ENCODE results near the gene CAMP.
"Not testable (repeated sequence)": the region's sequence is repeated elsewhere in the genome, so short reads cannot be mapped to it uniquely, and the experiment has no call there.

CAMP gene

GRCh38 chr3:48189321-48189720 is 34.0 kb upstream of the CAMP start:
- H3K9ac ChIP-seq (ENCODE audit: low read depth, low read length), result no peak overlapping the region
- no peaks in the 10 kb centered on the region for H3K9me3 ChIP-seq (replicated peaks; ENCODE audit: low read length)
- no peaks in the 10 kb centered on the region for H3K36me3 ChIP-seq (ENCODE audit: insufficient read depth, low read length)
- no peak overlapping the region for H3K4me2 ChIP-seq (ENCODE audit: low read length)
- H3K27me3 ChIP-seq (ENCODE audit: control insufficient read depth, insufficient read depth, low read length), result peaks cover 6% of the 10 kb centered on the region
- peaks cover 11% of the 10 kb centered on the region for H3K4me1 ChIP-seq (ENCODE audit: control insufficient read depth, insufficient read depth, low read length)
- H3K4me3 ChIP-seq (ENCODE audit: low read length), result no peak overlapping the region

- Histone ChIP-seq H3K4me1 (ENCODE audit: control insufficient read depth, insufficient read depth, low read length) (peaks cover 11% of the 10 kb centered on the region), H3K27me3 (ENCODE audit: control insufficient read depth, insufficient read depth, low read length) (peaks cover 6% of the 10 kb centered on the region), H3K9me3 (replicated peaks; ENCODE audit: low read length) (no peaks in the 10 kb centered on the region), H3K36me3 (ENCODE audit: insufficient read depth, low read length) (no peaks in the 10 kb centered on the region), H3K4me3 (ENCODE audit: low read length) (no peak overlapping the region), H3K4me2 (ENCODE audit: low read length) (no peak overlapping the region), H3K9ac (ENCODE audit: low read depth, low read length) (no peak overlapping the region)
Measured at GRCh38 chr3:48190911-48191310, 32.4 kb upstream of the CAMP start.

- no peak overlapping the region for H3K4me2 ChIP-seq (ENCODE audit: low read length)
- peaks cover 6% of the 10 kb centered on the region for H3K27me3 ChIP-seq (ENCODE audit: control insufficient read depth, insufficient read depth, low read length)
- no peak overlapping the region for H3K9ac ChIP-seq (ENCODE audit: low read depth, low read length)
- no peaks in the 10 kb centered on the region for H3K9me3 ChIP-seq (replicated peaks; ENCODE audit: low read length)
- no peak overlapping the region for H3K4me3 ChIP-seq (ENCODE audit: low read length)
- no peaks in the 10 kb centered on the region for H3K4me1 ChIP-seq (ENCODE audit: control insufficient read depth, insufficient read depth, low read length)
- H3K36me3 ChIP-seq (ENCODE audit: insufficient read depth, low read length), result no peaks in the 10 kb centered on the region
Measured at GRCh38 chr3:48194446-48195071, 28.7 kb upstream of the CAMP start.

- Histone ChIP-seq H3K9ac (ENCODE audit: low read depth, low read length) (no peak overlapping the region), H3K27me3 (ENCODE audit: control insufficient read depth, insufficient read depth, low read length) (peaks cover 6% of the 10 kb centered on the region), H3K4me2 (ENCODE audit: low read length) (no peak overlapping the region), H3K4me1 (ENCODE audit: control insufficient read depth, insufficient read depth, low read length) (no peaks in the 10 kb centered on the region), H3K9me3 (replicated peaks; ENCODE audit: low read length) (no peaks in the 10 kb centered on the region), H3K36me3 (ENCODE audit: insufficient read depth, low read length) (no peaks in the 10 kb centered on the region), H3K4me3 (ENCODE audit: low read length) (no peak overlapping the region)
Measured at GRCh38 chr3:48196611-48197010, 26.7 kb upstream of the CAMP start.

DNA sequence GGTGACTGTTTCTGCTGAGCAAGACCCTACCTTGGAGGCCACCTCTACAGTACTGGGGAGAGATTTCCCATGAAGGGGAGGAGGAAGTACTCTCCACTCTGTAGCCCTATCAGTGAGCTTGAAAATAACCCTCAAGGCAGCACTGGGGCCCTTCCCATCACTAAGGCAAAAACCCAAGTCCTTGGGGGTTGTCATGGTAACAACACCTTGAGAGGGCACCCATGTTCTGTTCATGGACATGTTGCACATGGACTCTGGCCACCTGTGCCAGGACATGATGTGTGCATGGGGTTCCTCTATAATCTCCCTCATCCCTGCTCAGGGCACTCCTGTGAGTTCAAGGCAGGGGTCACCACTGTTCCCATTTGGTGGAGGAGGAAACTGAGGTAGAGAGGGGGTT is 24.2 kb upstream of the CAMP start:
- no peak overlapping the region for H3K4me3 ChIP-seq (ENCODE audit: low read length)
- H3K4me1 ChIP-seq (ENCODE audit: control insufficient read depth, insufficient read depth, low read length), result no peaks in the 10 kb centered on the region
- no peaks in the 10 kb centered on the region for H3K36me3 ChIP-seq (ENCODE audit: insufficient read depth, low read length)
- no peak overlapping the region for H3K9ac ChIP-seq (ENCODE audit: low read depth, low read length)
- no peak overlapping the region for H3K4me2 ChIP-seq (ENCODE audit: low read length)
- no peaks in the 10 kb centered on the region for H3K9me3 ChIP-seq (replicated peaks; ENCODE audit: low read length)
- H3K27me3 ChIP-seq (ENCODE audit: control insufficient read depth, insufficient read depth, low read length), result peaks cover 2% of the 10 kb centered on the region

DNA sequence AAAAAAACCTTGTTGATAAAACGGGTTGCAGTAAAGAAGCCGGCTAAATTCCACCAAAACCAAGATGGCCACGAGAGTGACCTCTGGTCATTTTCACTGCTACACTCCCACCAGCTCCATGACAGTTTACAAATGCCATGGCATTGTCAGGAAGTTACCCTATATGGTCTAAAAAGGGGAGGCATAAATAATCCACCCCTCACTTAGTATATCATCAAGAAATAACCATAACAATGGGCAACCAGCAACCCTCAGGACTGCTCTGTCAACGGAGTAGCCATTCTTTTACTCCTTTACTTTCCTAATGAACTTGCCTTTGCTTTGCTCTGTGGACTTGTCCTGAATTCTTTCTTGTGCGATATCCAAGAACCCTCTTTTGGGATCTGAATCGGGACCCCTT is 20.7 kb upstream of the CAMP start:
- Histone ChIP-seq H3K9ac (ENCODE audit: low read depth, low read length) (no peak overlapping the region), H3K4me1 (ENCODE audit: control insufficient read depth, insufficient read depth, low read length) (no peaks in the 10 kb centered on the region), H3K27me3 (ENCODE audit: control insufficient read depth, insufficient read depth, low read length) (no peaks in the 10 kb centered on the region), H3K4me2 (ENCODE audit: low read length) (no peak overlapping the region), H3K4me3 (ENCODE audit: low read length) (no peak overlapping the region), H3K36me3 (ENCODE audit: insufficient read depth, low read length) (no peaks in the 10 kb centered on the region), H3K9me3 (replicated peaks; ENCODE audit: low read length) (no peaks in the 10 kb centered on the region)

DNA sequence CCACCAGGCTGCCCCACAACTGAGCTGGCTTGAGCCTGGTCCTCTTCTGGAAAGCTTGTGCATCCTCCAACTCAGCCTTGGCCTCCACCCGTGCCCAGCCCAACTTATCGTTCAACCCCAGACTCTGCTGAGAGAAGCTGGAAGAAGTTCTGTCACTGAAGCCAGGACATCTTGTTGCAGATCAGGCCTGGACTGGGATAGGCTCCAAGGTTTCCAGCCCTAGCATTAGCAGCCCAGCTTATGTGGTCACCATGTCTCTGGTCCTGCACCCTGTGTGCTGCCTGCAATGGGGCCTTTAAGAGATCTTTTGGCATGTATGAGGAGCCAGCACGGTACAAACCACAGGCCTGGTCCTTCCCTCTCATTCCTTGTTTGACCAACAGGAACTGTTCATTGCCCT is 15.2 kb upstream of the CAMP start:
- Histone ChIP-seq H3K9me3 (replicated peaks; ENCODE audit: low read length) (no peaks in the 10 kb centered on the region), H3K9ac (ENCODE audit: low read depth, low read length) (no peak overlapping the region), H3K36me3 (ENCODE audit: insufficient read depth, low read length) (no peaks in the 10 kb centered on the region), H3K4me3 (ENCODE audit: low read length) (no peak overlapping the region), H3K27me3 (ENCODE audit: control insufficient read depth, insufficient read depth, low read length) (no peaks in the 10 kb centered on the region), H3K4me2 (ENCODE audit: low read length) (no peak overlapping the region), H3K4me1 (ENCODE audit: control insufficient read depth, insufficient read depth, low read length) (no peaks in the 10 kb centered on the region)

GRCh38 chr3:48209445-48209844 is 13.8 kb upstream of the CAMP start:
- Histone ChIP-seq H3K4me3 (ENCODE audit: low read length) (no peak overlapping the region), H3K27me3 (ENCODE audit: control insufficient read depth, insufficient read depth, low read length) (no peaks in the 10 kb centered on the region), H3K9me3 (replicated peaks; ENCODE audit: low read length) (no peaks in the 10 kb centered on the region), H3K36me3 (ENCODE audit: insufficient read depth, low read length) (no peaks in the 10 kb centered on the region), H3K9ac (ENCODE audit: low read depth, low read length) (no peak overlapping the region), H3K4me1 (ENCODE audit: control insufficient read depth, insufficient read depth, low read length) (no peaks in the 10 kb centered on the region), H3K4me2 (ENCODE audit: low read length) (no peak overlapping the region)

- not testable (repeated sequence) for H3K4me1 ChIP-seq (ENCODE audit: control insufficient read depth, insufficient read depth, low read length); H3K9me3 ChIP-seq (replicated peaks; ENCODE audit: low read length); H3K9ac ChIP-seq (ENCODE audit: low read depth, low read length); H3K27me3 ChIP-seq (ENCODE audit: control insufficient read depth, insufficient read depth, low read length); H3K36me3 ChIP-seq (ENCODE audit: insufficient read depth, low read length); H3K4me3 ChIP-seq (ENCODE audit: low read length); H3K4me2 ChIP-seq (ENCODE audit: low read length)
Measured at GRCh38 chr3:48210534-48210933, 12.8 kb upstream of the CAMP start.

GRCh38 chr3:48211776-48212175 is 11.5 kb upstream of the CAMP start:
- not testable (repeated sequence) for H3K36me3 ChIP-seq (ENCODE audit: insufficient read depth, low read length); H3K4me2 ChIP-seq (ENCODE audit: low read length); H3K9ac ChIP-seq (ENCODE audit: low read depth, low read length); H3K4me1 ChIP-seq (ENCODE audit: control insufficient read depth, insufficient read depth, low read length); H3K4me3 ChIP-seq (ENCODE audit: low read length); H3K9me3 ChIP-seq (replicated peaks; ENCODE audit: low read length)
- H3K27me3 ChIP-seq (ENCODE audit: control insufficient read depth, insufficient read depth, low read length), result peaks cover 21% of the 10 kb centered on the region

DNA sequence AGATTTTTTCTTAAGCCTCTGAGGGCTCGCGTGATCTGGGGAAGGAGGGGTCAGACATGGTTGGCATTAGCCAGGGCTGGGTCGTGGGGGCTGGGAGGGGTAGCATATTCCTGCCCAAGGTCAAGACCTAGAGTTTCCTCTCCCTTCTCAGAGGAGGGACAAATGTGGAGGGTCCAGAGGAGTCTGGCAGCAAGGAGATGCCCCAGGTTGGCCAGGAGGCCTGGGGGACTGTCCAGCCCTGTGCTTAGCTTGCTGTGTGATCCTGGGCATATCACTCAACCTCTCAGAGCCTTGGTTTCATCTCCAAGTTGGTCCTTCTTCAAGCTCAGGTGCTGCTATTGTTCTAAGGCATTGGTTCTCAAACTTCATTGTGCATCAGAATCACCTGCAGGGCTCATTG is 9.1 kb upstream of the CAMP start:
- H3K9me3 ChIP-seq (replicated peaks; ENCODE audit: low read length), result no peaks in the 10 kb centered on the region
- H3K4me3 ChIP-seq (ENCODE audit: low read length), result no peak overlapping the region
- no peaks in the 10 kb centered on the region for H3K4me1 ChIP-seq (ENCODE audit: control insufficient read depth, insufficient read depth, low read length)
- H3K9ac ChIP-seq (ENCODE audit: low read depth, low read length), result no peak overlapping the region
- H3K27me3 ChIP-seq (ENCODE audit: control insufficient read depth, insufficient read depth, low read length), result peaks cover 37% of the 10 kb centered on the region
- H3K4me2 ChIP-seq (ENCODE audit: low read length), result no peak overlapping the region
- H3K36me3 ChIP-seq (ENCODE audit: insufficient read depth, low read length), result no peaks in the 10 kb centered on the region

DNA sequence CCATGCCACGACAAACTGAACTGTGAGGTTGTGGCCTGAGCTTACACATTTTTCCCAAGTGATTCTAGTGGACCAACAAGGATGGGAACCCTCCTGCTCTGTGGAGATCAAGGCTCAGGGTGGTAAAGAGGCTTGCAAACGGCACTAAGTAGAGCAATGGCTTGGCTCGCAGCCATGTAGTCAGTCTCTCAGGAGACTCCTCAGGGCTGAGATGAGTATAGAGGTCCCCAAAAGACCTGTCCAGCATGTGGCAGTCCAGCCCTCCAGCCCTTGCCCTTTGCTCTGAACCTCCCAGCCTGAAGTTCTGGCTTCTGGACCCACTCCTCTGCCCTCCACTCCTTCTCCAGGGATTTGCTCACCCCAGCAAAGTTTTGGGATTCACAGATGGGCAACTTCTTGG is 8.3 kb upstream of the CAMP start:
- Histone ChIP-seq H3K9ac (ENCODE audit: low read depth, low read length) (no peak overlapping the region), H3K27me3 (ENCODE audit: control insufficient read depth, insufficient read depth, low read length) (peaks cover 45% of the 10 kb centered on the region), H3K4me1 (ENCODE audit: control insufficient read depth, insufficient read depth, low read length) (no peaks in the 10 kb centered on the region), H3K4me3 (ENCODE audit: low read length) (no peak overlapping the region), H3K36me3 (ENCODE audit: insufficient read depth, low read length) (no peaks in the 10 kb centered on the region), H3K9me3 (replicated peaks; ENCODE audit: low read length) (no peaks in the 10 kb centered on the region), H3K4me2 (ENCODE audit: low read length) (no peak overlapping the region)

Measured in skeletal muscle satellite cell (primary cell).